K562 (cell line): ENCODE data around the gene ASF1B. TPM values are rescaled to one million over a fixed set of nuclear protein-coding genes. Genes with fewer than 3 reads are reported as not detected.

Source experiments
- ZBTB40 ChIP-seq, 2 experiments: fragments of 450-650 bp in 1 of 2; sonication (generic) in 1 of 2; formaldehyde crosslinking in 1 of 2; IDR thresholded peaks; 2 replicates each; pipeline versions ENCODE4 v1.7.1 to v1.9.0; 2016 to 2022; ENCODE audit warnings: inconsistent platforms in 1 of 2, mild to moderate bottlenecking in 1 of 2, missing genetic modification reagents in 1 of 2
- polyA plus RNA-seq, 8 experiments: library from polyadenylated mRNA; depleted of rRNA in 4 of 8; stranded (reverse) in 5 of 8; unstranded in 3 of 8; fragments of >200 nt; fragmentation: Nextera tagmentation in 2 of 8; fragmentation: Illumina TruSeq in 1 of 8; extraction: Ambion mirVana in 2 of 8; extraction: Trizol in 1 of 8; gene quantifications; 2 replicates each; pipeline versions ENCODE4 v1.2.1 to v1.2.3, GENCODE V29; 2011 to 2014; ENCODE audit warnings: inconsistent platforms in 1 of 8, missing spikeins in 1 of 8
- total RNA-seq, 7 experiments: library from RNA; depleted of rRNA in 6 of 7; stranded (reverse); fragments of >200 nt in 6 of 7; fragmentation: Illumina TruSeq in 2 of 7; extraction: Trizol in 2 of 7; gene quantifications; 2 replicates each; pipeline versions ENCODE4 v1.2.1 to v1.2.3, GENCODE V29; 2011 to 2021; ENCODE audit warnings: low replicate concordance in 1 of 7
- TF ChIP-seq, protein P1 (sequence below): fragments of 200-600 bp; sonication (generic); IDR thresholded peaks from one replicate; pipeline ENCODE4 v1.6.1; 2012; ENCODE audit warnings: mild to moderate bottlenecking, low read depth, low read length, inconsistent platforms

The ASF1B gene
- total and polyA plus RNA-seq, 9 of the 15 experiments (the other 6 are each of a cell fraction or from before 2014, with no cell fraction given), result 6.0 to 69.4 (median 53.3) TPM

GRCh38 chr19:14073261-14073924 is 63.0 kb downstream of the ASF1B start (continued):
- TF ChIP-seq, protein P1, sequence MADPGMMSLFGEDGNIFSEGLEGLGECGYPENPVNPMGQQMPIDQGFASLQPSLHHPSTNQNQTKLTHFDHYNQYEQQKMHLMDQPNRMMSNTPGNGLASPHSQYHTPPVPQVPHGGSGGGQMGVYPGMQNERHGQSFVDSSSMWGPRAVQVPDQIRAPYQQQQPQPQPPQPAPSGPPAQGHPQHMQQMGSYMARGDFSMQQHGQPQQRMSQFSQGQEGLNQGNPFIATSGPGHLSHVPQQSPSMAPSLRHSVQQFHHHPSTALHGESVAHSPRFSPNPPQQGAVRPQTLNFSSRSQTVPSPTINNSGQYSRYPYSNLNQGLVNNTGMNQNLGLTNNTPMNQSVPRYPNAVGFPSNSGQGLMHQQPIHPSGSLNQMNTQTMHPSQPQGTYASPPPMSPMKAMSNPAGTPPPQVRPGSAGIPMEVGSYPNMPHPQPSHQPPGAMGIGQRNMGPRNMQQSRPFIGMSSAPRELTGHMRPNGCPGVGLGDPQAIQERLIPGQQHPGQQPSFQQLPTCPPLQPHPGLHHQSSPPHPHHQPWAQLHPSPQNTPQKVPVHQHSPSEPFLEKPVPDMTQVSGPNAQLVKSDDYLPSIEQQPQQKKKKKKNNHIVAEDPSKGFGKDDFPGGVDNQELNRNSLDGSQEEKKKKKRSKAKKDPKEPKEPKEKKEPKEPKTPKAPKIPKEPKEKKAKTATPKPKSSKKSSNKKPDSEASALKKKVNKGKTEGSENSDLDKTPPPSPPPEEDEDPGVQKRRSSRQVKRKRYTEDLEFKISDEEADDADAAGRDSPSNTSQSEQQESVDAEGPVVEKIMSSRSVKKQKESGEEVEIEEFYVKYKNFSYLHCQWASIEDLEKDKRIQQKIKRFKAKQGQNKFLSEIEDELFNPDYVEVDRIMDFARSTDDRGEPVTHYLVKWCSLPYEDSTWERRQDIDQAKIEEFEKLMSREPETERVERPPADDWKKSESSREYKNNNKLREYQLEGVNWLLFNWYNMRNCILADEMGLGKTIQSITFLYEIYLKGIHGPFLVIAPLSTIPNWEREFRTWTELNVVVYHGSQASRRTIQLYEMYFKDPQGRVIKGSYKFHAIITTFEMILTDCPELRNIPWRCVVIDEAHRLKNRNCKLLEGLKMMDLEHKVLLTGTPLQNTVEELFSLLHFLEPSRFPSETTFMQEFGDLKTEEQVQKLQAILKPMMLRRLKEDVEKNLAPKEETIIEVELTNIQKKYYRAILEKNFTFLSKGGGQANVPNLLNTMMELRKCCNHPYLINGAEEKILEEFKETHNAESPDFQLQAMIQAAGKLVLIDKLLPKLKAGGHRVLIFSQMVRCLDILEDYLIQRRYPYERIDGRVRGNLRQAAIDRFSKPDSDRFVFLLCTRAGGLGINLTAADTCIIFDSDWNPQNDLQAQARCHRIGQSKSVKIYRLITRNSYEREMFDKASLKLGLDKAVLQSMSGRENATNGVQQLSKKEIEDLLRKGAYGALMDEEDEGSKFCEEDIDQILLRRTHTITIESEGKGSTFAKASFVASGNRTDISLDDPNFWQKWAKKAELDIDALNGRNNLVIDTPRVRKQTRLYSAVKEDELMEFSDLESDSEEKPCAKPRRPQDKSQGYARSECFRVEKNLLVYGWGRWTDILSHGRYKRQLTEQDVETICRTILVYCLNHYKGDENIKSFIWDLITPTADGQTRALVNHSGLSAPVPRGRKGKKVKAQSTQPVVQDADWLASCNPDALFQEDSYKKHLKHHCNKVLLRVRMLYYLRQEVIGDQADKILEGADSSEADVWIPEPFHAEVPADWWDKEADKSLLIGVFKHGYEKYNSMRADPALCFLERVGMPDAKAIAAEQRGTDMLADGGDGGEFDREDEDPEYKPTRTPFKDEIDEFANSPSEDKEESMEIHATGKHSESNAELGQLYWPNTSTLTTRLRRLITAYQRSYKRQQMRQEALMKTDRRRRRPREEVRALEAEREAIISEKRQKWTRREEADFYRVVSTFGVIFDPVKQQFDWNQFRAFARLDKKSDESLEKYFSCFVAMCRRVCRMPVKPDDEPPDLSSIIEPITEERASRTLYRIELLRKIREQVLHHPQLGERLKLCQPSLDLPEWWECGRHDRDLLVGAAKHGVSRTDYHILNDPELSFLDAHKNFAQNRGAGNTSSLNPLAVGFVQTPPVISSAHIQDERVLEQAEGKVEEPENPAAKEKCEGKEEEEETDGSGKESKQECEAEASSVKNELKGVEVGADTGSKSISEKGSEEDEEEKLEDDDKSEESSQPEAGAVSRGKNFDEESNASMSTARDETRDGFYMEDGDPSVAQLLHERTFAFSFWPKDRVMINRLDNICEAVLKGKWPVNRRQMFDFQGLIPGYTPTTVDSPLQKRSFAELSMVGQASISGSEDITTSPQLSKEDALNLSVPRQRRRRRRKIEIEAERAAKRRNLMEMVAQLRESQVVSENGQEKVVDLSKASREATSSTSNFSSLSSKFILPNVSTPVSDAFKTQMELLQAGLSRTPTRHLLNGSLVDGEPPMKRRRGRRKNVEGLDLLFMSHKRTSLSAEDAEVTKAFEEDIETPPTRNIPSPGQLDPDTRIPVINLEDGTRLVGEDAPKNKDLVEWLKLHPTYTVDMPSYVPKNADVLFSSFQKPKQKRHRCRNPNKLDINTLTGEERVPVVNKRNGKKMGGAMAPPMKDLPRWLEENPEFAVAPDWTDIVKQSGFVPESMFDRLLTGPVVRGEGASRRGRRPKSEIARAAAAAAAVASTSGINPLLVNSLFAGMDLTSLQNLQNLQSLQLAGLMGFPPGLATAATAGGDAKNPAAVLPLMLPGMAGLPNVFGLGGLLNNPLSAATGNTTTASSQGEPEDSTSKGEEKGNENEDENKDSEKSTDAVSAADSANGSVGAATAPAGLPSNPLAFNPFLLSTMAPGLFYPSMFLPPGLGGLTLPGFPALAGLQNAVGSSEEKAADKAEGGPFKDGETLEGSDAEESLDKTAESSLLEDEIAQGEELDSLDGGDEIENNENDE, result no peak
- TF ChIP-seq ZBTB40 (IDR thresholded peaks at IDR 0.05) (0 out of 2 replicates have a peak, but pooled peaks have one; percentile 5), ZBTB40 (CRISPR knock-in tag; IDR thresholded peaks at IDR 0.05) (no peak)
